Loucy (cell line): ENCODE results near the gene NUAK1.

Experiments used
- H2AFZ ChIP-seq: fragments of 200-600 bp; sonication (generic); 2 replicates; pipeline ENCODE4 v1.6.0; 2016; ENCODE audit warnings: antibody characterized with exemption, mild to moderate bottlenecking, low read length, moderate library complexity
- H3F3A ChIP-seq: fragments of 200-600 bp; 2 replicates; pipeline ENCODE4 v1.6.0; 2016; ENCODE audit warnings: antibody characterized with exemption, low read depth, mild to moderate bottlenecking
- H3K27me3 ChIP-seq: fragments of 200-600 bp; sonication (generic); 2 replicates; pipeline ENCODE4 v1.6.1; 2014; ENCODE audit warnings: low read length, mild to moderate bottlenecking; ENCODE audit not compliant: insufficient read depth, poor library complexity, severe bottlenecking
- H3K36me3 ChIP-seq: fragments of 200-600 bp; sonication (generic); 2 replicates; pipeline ENCODE4 v1.6.1; 2016; ENCODE audit warnings: low read length; ENCODE audit not compliant: insufficient read depth
- H3K4me1 ChIP-seq: fragments of 200-600 bp; sonication (generic); 2 replicates; pipeline ENCODE4 v1.5.1; 2014; ENCODE audit warnings: low read length, mild to moderate bottlenecking; ENCODE audit not compliant: insufficient read depth, poor library complexity, severe bottlenecking
- H3K4me2 ChIP-seq: fragments of 200-600 bp; sonication (generic); 2 replicates; pipeline ENCODE4 v1.6.0; 2014; ENCODE audit warnings: antibody characterized with exemption, low read length, low read depth, mild to moderate bottlenecking; ENCODE audit not compliant: poor library complexity, severe bottlenecking
- H3K4me3 ChIP-seq: fragments of 200-600 bp; sonication (generic); 2 replicates; pipeline ENCODE4 v1.5.1; 2014; ENCODE audit warnings: low read length, mild to moderate bottlenecking, mixed read lengths; ENCODE audit not compliant: poor library complexity, severe bottlenecking
- H3K79me2 ChIP-seq: fragments of 200-600 bp; sonication (generic); 2 replicates; pipeline ENCODE4 v1.6.1; 2014; ENCODE audit warnings: low read length; ENCODE audit not compliant: insufficient read depth
- H3K9ac ChIP-seq: fragments of 200-600 bp; sonication (generic); 2 replicates; pipeline ENCODE4 v1.6.0; 2014; ENCODE audit warnings: mild to moderate bottlenecking, low read depth, low read length, moderate library complexity; ENCODE audit not compliant: poor library complexity, severe bottlenecking
- H3K9me2 ChIP-seq: fragments of 200-600 bp; sonication (generic); replicated peaks from 2 replicates; pipeline ENCODE4 v1.6.1; 2016; ENCODE audit warnings: low read depth, low read length, mixed read lengths
- H3K9me3 ChIP-seq: fragments of 200-600 bp; sonication (generic); 2 replicates; pipeline ENCODE4 v1.6.1; 2014; ENCODE audit warnings: mild to moderate bottlenecking, antibody characterized with exemption, low read length, low read depth; ENCODE audit not compliant: insufficient read depth
- H4K20me1 ChIP-seq: fragments of 200-600 bp; sonication (generic); 2 replicates; pipeline ENCODE4 v1.6.0; 2014; ENCODE audit warnings: antibody characterized with exemption, low read length, mild to moderate bottlenecking; ENCODE audit not compliant: insufficient read depth, poor library complexity, severe bottlenecking
- CTCF ChIP-seq: fragments of 200-600 bp; sonication (generic); conservative IDR thresholded peaks from 2 replicates; pipeline ENCODE4 v1.5.1; 2014; ENCODE audit warnings: mild to moderate bottlenecking, antibody characterized with exemption, low read length
- EZH2phosphoT487 ChIP-seq: fragments of 200-600 bp; IDR thresholded peaks from 2 replicates; pipeline ENCODE4 v1.6.1; 2018; ENCODE audit warnings: antibody characterized with exemption, mild to moderate bottlenecking, moderate library complexity, borderline replicate concordance

Gene NUAK1

GRCh38 chr12:106133136-106134087, 5.3 kb downstream of the NUAK1 start:
- Histone ChIP-seq H2AFZ (no peak overlapping the region), H3K4me3 (no peak overlapping the region), H3K4me2 (no peak overlapping the region), H3K4me1 (no peaks in the 10 kb centered on the region), H3K36me3 (no peaks in the 10 kb centered on the region), H3F3A (no peaks in the 10 kb centered on the region), H3K27me3 (no peaks in the 10 kb centered on the region), H3K79me2 (no peaks in the 10 kb centered on the region), H4K20me1 (no peaks in the 10 kb centered on the region), H3K9me2 (no peaks in the 10 kb centered on the region), H3K9ac (no peak overlapping the region), H3K9me3 (no peaks in the 10 kb centered on the region)
- TF ChIP-seq EZH2phosphoT487 (no peak), CTCF (no peak)

DNA sequence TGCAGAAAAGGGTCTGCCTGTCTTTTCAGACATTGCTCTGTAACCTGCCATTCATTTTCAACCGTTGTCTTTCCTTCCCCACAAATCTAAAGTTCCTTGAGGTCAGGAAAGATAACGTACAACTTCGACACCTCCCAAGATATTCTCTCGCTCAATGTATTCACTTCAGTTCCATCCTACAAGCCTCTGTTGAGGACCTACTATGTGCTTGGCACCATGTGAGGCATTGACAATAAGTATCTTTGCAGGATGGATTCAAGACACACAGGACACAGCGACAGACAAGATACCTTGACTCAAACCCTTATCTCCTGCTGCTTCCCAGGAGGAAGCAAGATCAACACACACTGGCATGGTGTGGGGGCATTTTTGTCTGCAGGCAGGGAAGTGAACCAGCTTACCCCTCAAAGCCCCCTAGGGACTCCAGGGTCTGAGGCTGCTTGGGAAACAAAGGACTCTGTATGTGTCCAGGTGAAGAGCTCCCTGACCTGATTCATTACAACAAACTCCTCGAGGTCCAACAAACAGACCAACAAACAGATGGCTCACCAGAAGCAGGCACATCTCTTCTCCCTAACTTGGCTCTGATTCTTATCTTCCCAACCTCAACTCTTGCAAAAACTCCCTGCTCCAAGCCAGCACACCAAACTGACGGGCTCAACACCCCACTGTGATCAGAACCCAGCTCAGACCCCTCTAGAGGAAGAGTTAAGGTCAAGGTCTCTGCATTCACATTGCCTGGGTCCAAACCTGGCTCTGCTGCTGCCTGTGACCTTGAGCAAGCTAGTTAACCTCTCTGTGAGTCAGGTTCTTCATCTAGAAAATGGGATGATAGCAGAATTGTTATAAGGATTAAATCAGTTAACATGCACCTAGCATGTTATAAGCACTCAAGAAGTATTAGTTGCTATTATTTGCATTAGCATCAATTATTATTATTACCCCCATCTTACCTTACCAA, 6.3 kb downstream of the NUAK1 start:
- Histone ChIP-seq H3K9me3 (no peaks in the 10 kb centered on the region), H3K36me3 (no peaks in the 10 kb centered on the region), H3K4me3 (no peak overlapping the region), H3K79me2 (no peaks in the 10 kb centered on the region), H3K27me3 (no peaks in the 10 kb centered on the region), H3K9me2 (no peaks in the 10 kb centered on the region), H3K4me1 (no peaks in the 10 kb centered on the region), H3K4me2 (no peak overlapping the region), H3K9ac (no peak overlapping the region), H4K20me1 (no peaks in the 10 kb centered on the region), H3F3A (no peaks in the 10 kb centered on the region), H2AFZ (no peak overlapping the region)
- TF ChIP-seq EZH2phosphoT487 (no peak), CTCF (no peak)

DNA sequence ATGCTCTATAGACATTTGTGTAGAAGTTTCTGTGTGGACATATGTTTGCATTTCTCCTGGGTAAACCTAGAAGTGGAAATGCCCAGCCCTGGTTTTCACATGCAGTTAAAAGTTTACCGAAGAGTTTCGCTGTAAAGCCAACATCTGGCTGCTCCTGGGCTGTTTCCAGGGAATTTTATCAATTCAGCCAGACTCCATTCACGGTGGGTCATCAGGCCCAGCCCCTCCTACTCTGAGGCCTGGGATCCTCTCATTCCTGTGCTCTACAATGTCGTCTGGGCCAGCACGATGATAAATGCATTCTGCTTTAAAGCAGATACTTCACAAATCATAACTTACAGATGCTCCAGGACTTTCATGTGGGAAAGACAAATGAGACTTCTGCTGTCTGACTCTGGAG, 7.1 kb downstream of the NUAK1 start:
- H3K4me2 ChIP-seq = no peak overlapping the region
- no peaks in the 10 kb centered on the region for H3K27me3 ChIP-seq
- no peaks in the 10 kb centered on the region for H3K79me2 ChIP-seq
- H2AFZ ChIP-seq = no peak overlapping the region
- H3K36me3 ChIP-seq = no peaks in the 10 kb centered on the region
- no peaks in the 10 kb centered on the region for H4K20me1 ChIP-seq
- no peak for TF ChIP-seq CTCF
- TF ChIP-seq EZH2phosphoT487 = no peak
- H3K9ac ChIP-seq = no peak overlapping the region
- H3K4me3 ChIP-seq = no peak overlapping the region
- no peaks in the 10 kb centered on the region for H3F3A ChIP-seq
- H3K9me3 ChIP-seq = no peaks in the 10 kb centered on the region
- no peaks in the 10 kb centered on the region for H3K4me1 ChIP-seq
- no peaks in the 10 kb centered on the region for H3K9me2 ChIP-seq
